SK-N-SH (cell line): ENCODE results near the gene SMARCC2. TPM values are rescaled to one million over a fixed set of nuclear protein-coding genes. Genes with fewer than 3 reads are reported as not detected.

Experiments
- CTCF ChIA-PET: fragments of 300-600, 350-600 bp; formaldehyde crosslinking; extraction: SDS; loops from one replicate; lab custom pipeline; 2021; lab: Yijun Ruan, JAX
- POLR2A ChIA-PET: fragments of 350-600 bp; sonication (Branson Sonifier 250); formaldehyde crosslinking; extraction: SDS; loops from one replicate; lab custom pipeline; 2020; ENCODE audit warnings: antibody characterized with exemption, inconsistent platforms; lab: Yijun Ruan, JAX
- DNase-seq: peaks from one replicate; pipeline ENCODE4 v3.0.0; 2012
- H2AFZ ChIP-seq: fragments of 200-600 bp; sonication (generic); 2 replicates; pipeline ENCODE4 v1.8.1; 2016; ENCODE audit warnings: antibody characterized with exemption, mild to moderate bottlenecking, low read depth
- H3F3A ChIP-seq: fragments of 200-600 bp; sonication (generic); replicated peaks from 2 replicates; pipeline ENCODE3; 2016; ENCODE audit warnings: antibody characterized with exemption, mild to moderate bottlenecking; ENCODE audit not compliant: insufficient read depth
- H3K27ac ChIP-seq, 2 experiments: fragments of 200-500 bp in 1 of 2; fragments of 200-600 bp in 1 of 2; sonication (Bioruptor generic) in 1 of 2; sonication (generic), shearing (Covaris generic) in 1 of 2; 2 replicates each; pipeline versions ENCODE4 v1.5.1 to v1.6.1; 2014 to 2016; ENCODE audit warnings: low read depth in 2 of 2, inconsistent platforms in 1 of 2, low read length in 1 of 2, mild to moderate bottlenecking in 1 of 2, mixed read lengths in 1 of 2
- H3K27me3 ChIP-seq: fragments of 200-600 bp; sonication (generic), shearing (Covaris generic); 2 replicates; pipeline ENCODE4 v1.6.1; 2016; ENCODE audit warnings: mixed run types; ENCODE audit not compliant: insufficient read depth
- H3K36me3 ChIP-seq, 2 experiments: fragments of 200-500 bp in 1 of 2; fragments of 200-600 bp in 1 of 2; sonication (Bioruptor generic) in 1 of 2; sonication (generic) in 1 of 2; replicated peaks in 1 of 2; 2 replicates each; pipeline versions ENCODE3 to v1.5.1; 2014 to 2016; ENCODE audit warnings: low read length in 1 of 2, mild to moderate bottlenecking in 1 of 2; ENCODE audit not compliant: insufficient read depth in 2 of 2, control insufficient read depth in 1 of 2
- H3K4me1 ChIP-seq, 2 experiments: fragments of 200-500 bp in 1 of 2; fragments of 200-600 bp in 1 of 2; sonication (Bioruptor generic) in 1 of 2; sonication (generic), shearing (Covaris generic) in 1 of 2; 2 replicates each; pipeline versions ENCODE4 v1.5.1 to v1.6.1; 2014 to 2016; ENCODE audit warnings: low read depth in 1 of 2, low read length in 1 of 2, mixed run types in 1 of 2; ENCODE audit not compliant: insufficient read depth in 2 of 2, control insufficient read depth in 1 of 2
- H3K4me2 ChIP-seq: fragments of 200-600 bp; sonication (generic), shearing (Covaris generic); 2 replicates; pipeline ENCODE4 v1.6.1; 2017; ENCODE audit warnings: mixed run types
- H3K4me3 ChIP-seq, 2 experiments: fragments of 200-500 bp in 1 of 2; fragments of 200-600 bp in 1 of 2; sonication (Bioruptor generic) in 1 of 2; sonication (generic), shearing (Covaris generic) in 1 of 2; 2 replicates each; pipeline versions ENCODE4 v1.5.1 to v1.8.1; 2014 to 2016; ENCODE audit warnings: low read depth in 2 of 2, inconsistent platforms in 1 of 2, low read length in 1 of 2, mild to moderate bottlenecking in 1 of 2, mixed read lengths in 1 of 2, moderate library complexity in 1 of 2
- H3K79me2 ChIP-seq: fragments of 200-600 bp; sonication (generic); 2 replicates; pipeline ENCODE4 v1.8.1; 2017; ENCODE audit warnings: mild to moderate bottlenecking; ENCODE audit not compliant: insufficient read depth
- H3K9ac ChIP-seq: fragments of 200-600 bp; sonication (generic); 2 replicates; pipeline ENCODE4 v1.6.1; 2017; ENCODE audit warnings: mixed run types
- H3K9me2 ChIP-seq: fragments of 200-600 bp; sonication (generic); 2 replicates; pipeline ENCODE4 v1.6.1; 2017; ENCODE audit warnings: mixed run types
- H3K9me3 ChIP-seq: fragments of 200-600 bp; sonication (generic); 2 replicates; pipeline ENCODE4 v1.6.1; 2017; ENCODE audit warnings: mixed run types, mild to moderate bottlenecking, moderate library complexity
- H4K20me1 ChIP-seq: fragments of 200-600 bp; sonication (generic); 2 replicates; pipeline ENCODE4 v1.6.1; 2017; ENCODE audit warnings: mild to moderate bottlenecking, mixed run types; ENCODE audit not compliant: insufficient read depth
- CHD2 ChIP-seq: fragments of 150-350 bp; IDR thresholded peaks from 2 replicates; pipeline ENCODE4 v1.6.1; 2018; ENCODE audit warnings: low read length; ENCODE audit not compliant: partially characterized antibody
- CTCF ChIP-seq: fragments of 200-600 bp; sonication (generic); IDR thresholded peaks from 2 replicates; pipeline ENCODE4 v1.6.1; 2017; ENCODE audit warnings: antibody characterized with exemption, mild to moderate bottlenecking, moderate library complexity
- ELF1 ChIP-seq: IDR thresholded peaks from 2 replicates; pipeline ENCODE4 v1.4.0; 2012
- EP300 ChIP-seq, 2 experiments: IDR thresholded peaks; 2 replicates each; pipeline versions ENCODE4 v1.4.0 to v1.6.1; 2012; ENCODE audit warnings: borderline replicate concordance in 1 of 2, low read depth in 1 of 2, low read length in 1 of 2
- FOXM1 ChIP-seq: IDR thresholded peaks from 2 replicates; pipeline ENCODE4 v1.4.0; 2012; ENCODE audit warnings: low read depth, mild to moderate bottlenecking
- JUND ChIP-seq: IDR thresholded peaks from 2 replicates; pipeline ENCODE4 v1.4.0; 2012
- POLR2AphosphoS5 ChIP-seq: IDR thresholded peaks from 2 replicates; pipeline ENCODE4 v1.6.1; 2012; ENCODE audit warnings: low read depth, low read length
- RAD21 ChIP-seq: IDR thresholded peaks from 2 replicates; pipeline ENCODE4 v1.6.1; 2012; ENCODE audit warnings: mild to moderate bottlenecking, low read length
- RCOR1 ChIP-seq: fragments of 150-350 bp; IDR thresholded peaks from 2 replicates; pipeline ENCODE4 v1.6.1; 2017; ENCODE audit warnings: antibody characterized with exemption, low read length
- REST ChIP-seq: IDR thresholded peaks from 2 replicates; pipeline ENCODE4 v1.6.1; 2012; ENCODE audit warnings: mild to moderate bottlenecking, low read depth, low read length, moderate library complexity
- TAF1 ChIP-seq: IDR thresholded peaks from 2 replicates; pipeline ENCODE4 v1.6.1; 2012; ENCODE audit warnings: low read depth, mild to moderate bottlenecking, low read length, moderate library complexity, borderline replicate concordance
- TCF12 ChIP-seq: IDR thresholded peaks from 2 replicates; pipeline ENCODE4 v1.4.0; 2012
- WGBS: methylation state at CpG from one replicate; pipeline ENCODE4 v1.1.6; 2017; ENCODE audit warnings: low lambda C conversion rate; 5-methylcytosine and 5-hydroxymethylcytosine counted together
- polyA plus RNA-seq, 3 experiments: library from polyadenylated mRNA; depleted of rRNA; stranded (reverse); fragments of >200 nt; gene quantifications; 2 replicates each; pipeline ENCODE4 v1.2.3, GENCODE V29; 2012

The SMARCC2 gene
- polyA plus RNA-seq, 1 of the 3 experiments (the other 2 are of a cell fraction), result 64.3 TPM

GRCh38 chr12:56230432-56231183, 41.3 kb upstream of the SMARCC2 start (continued):
- TF ChIP-seq CTCF (no peak), CHD2 (no peak), RCOR1 (no peak), POLR2AphosphoS5 (no peak), JUND (no peak), TCF12 (no peak), REST (no peak), FOXM1 (no peak), RAD21 (no peak), TAF1 (no peak), EP300 (IDR thresholded peaks at IDR 0.05; ENCODE audit: borderline replicate concordance in 1 of 2, low read depth in 1 of 2, low read length in 1 of 2) (no peak)
- TF ChIP-seq, all 33 proteins: peak for 0

- Histone ChIP-seq H3K79me2 (no peaks in the 10 kb centered on the region), H4K20me1 (no peaks in the 10 kb centered on the region), H3K9ac (no peak within 1 kb of the TSS), H3K36me3 (no peaks in the 10 kb centered on the region), H3K27ac (no peak within 1 kb of the TSS), H3K4me1 (peaks cover 3 to 9% of the 10 kb centered on the region in 2 experiments; a peak in 1 of 4 replicates), H3F3A (peaks cover 13% of the 10 kb centered on the region), H2AFZ (no peak within 1 kb of the TSS), H3K4me2 (no peak within 1 kb of the TSS), H3K9me3 (no peaks in the 10 kb centered on the region), H3K4me3 (no peak within 1 kb of the TSS), H3K27me3 (no peaks in the 10 kb centered on the region), H3K9me2 (no peaks in the 10 kb centered on the region)
- ChIA-PET POLR2A (no interaction called here), CTCF (interaction anchor here (1.3 to 1.7 kb wide), 2 partner anchors 28 to 41 kb away, joined by 6 read pairs; partner anchors contain the start of genes ANKRD52 and SMARCC2)
- no peak for TF ChIP-seq TAF1
- no peak for TF ChIP-seq ELF1
- 83% methylated on average over 4 of the region's 4 CpGs for WGBS
- no peak for DNase-seq
Observed at GRCh38 chr12:56229916-56230431, 40.7 kb upstream of the SMARCC2 start, which contains the start of gene SLC39A5. SLC39A5 (plus strand) TSS chr12:56230051; CDS start chr12:56231275, 1,224 bp downstream.
